ENCODE data around the gene SLC51B. TPM values are rescaled to one million over a fixed set of nuclear protein-coding genes. Genes with fewer than 3 reads are reported as not detected.

Gene SLC51B
- total RNA-seq, 2 donors from 2014 or later, result not detected

- Mint-ChIP-seq H3K36me3 (ENCODE audit: low read depth) (peaks cover 26% of the 10 kb centered on the region), H3K27me3 (ENCODE audit: insufficient read depth) (peaks cover 5% of the 10 kb centered on the region), H3K27ac (no peak overlapping the region), H3K4me3 (peak overlapping the region; percentile 78), H3K4me1 (peaks cover 14% of the 10 kb centered on the region), H3K9me3 (no peaks in the 10 kb centered on the region)
- no peak overlapping the region for H3K27ac ChIP-seq (ENCODE audit: low read depth, low read length)
- no peak overlapping the region for H3K4me3 ChIP-seq (ENCODE audit: low read length)
- H3K9me3 ChIP-seq (ENCODE audit: control insufficient read depth, low read length), result no peaks in the 10 kb centered on the region
- TF ChIP-seq CTCF (conservative IDR thresholded peaks at IDR 0.05), result no peak
- no peak for DNase-seq
- no peak overlapping the region for H3K9ac ChIP-seq (ENCODE audit: extremely low read depth, low read length, poor library complexity, severe bottlenecking)
- WGBS, 2 experiments (ENCODE audit: insufficient coverage in 1 of 2, insufficient read length in 1 of 2), result 89 to 100% methylated on average over 1 of the region's 1 CpG
- no peaks in the 10 kb centered on the region for H3K4me1 ChIP-seq (ENCODE audit: control insufficient read depth, insufficient read depth, low read length)
- H3K36me3 ChIP-seq (ENCODE audit: control insufficient read depth, insufficient read depth, low read length), result peaks cover 9% of the 10 kb centered on the region
- H3K27me3 ChIP-seq (ENCODE audit: control insufficient read depth, insufficient read depth, low read length, poor library complexity, severe bottlenecking), result no peaks in the 10 kb centered on the region
Observed at GRCh38 chr15:65027593-65027992, 17.6 kb upstream of the SLC51B start.

- Histone ChIP-seq H3K4me3 (ENCODE audit: low read length) (peak overlapping the region; percentile 92), H3K9me3 (ENCODE audit: control insufficient read depth, low read length) (no peaks in the 10 kb centered on the region), H3K27ac (ENCODE audit: low read depth, low read length) (no peak overlapping the region), H3K9ac (ENCODE audit: extremely low read depth, low read length, poor library complexity, severe bottlenecking) (peak overlapping the region; percentile 33), H3K36me3 (ENCODE audit: control insufficient read depth, insufficient read depth, low read length) (peaks cover 9% of the 10 kb centered on the region), H3K4me1 (ENCODE audit: control insufficient read depth, insufficient read depth, low read length) (no peaks in the 10 kb centered on the region), H3K27me3 (ENCODE audit: control insufficient read depth, insufficient read depth, low read length, poor library complexity, severe bottlenecking) (no peaks in the 10 kb centered on the region)
- WGBS, 2 experiments (ENCODE audit: insufficient coverage in 1 of 2, insufficient read length in 1 of 2), result 88 to 99% methylated on average over 7 to 9 of the region's 10 CpGs
- Mint-ChIP-seq H3K27ac (no peak overlapping the region), H3K9me3 (no peaks in the 10 kb centered on the region), H3K4me3 (peak overlapping the region; percentile 78), H3K36me3 (ENCODE audit: low read depth) (peaks cover 22% of the 10 kb centered on the region), H3K27me3 (ENCODE audit: insufficient read depth) (peaks cover 5% of the 10 kb centered on the region), H3K4me1 (peaks cover 16% of the 10 kb centered on the region)
- no peak for DNase-seq
- TF ChIP-seq CTCF (conservative IDR thresholded peaks at IDR 0.05), result no peak
Observed at GRCh38 chr15:65028338-65028737, 16.8 kb upstream of the SLC51B start.

GRCh38 chr15:65028921-65029735, 16.1 kb upstream of the SLC51B start, which contains the start of gene MTFMT:
MTFMT (minus strand) TSS chr15:65029639; CDS start chr15:65029613, 26 bp downstream.
- H3K4me3 Mint-ChIP-seq, result peak within 1 kb of the TSS; percentile 78
- Histone ChIP-seq H3K9me3 (ENCODE audit: control insufficient read depth, low read length) (no peaks in the 10 kb centered on the region), H3K27ac (ENCODE audit: low read depth, low read length) (no peak within 1 kb of the TSS), H3K9ac (ENCODE audit: extremely low read depth, low read length, poor library complexity, severe bottlenecking) (peak within 1 kb of the TSS; percentile 73), H3K36me3 (ENCODE audit: control insufficient read depth, insufficient read depth, low read length) (peaks cover 9% of the 10 kb centered on the region), H3K4me1 (ENCODE audit: control insufficient read depth, insufficient read depth, low read length) (no peaks in the 10 kb centered on the region), H3K4me3 (ENCODE audit: low read length) (peak within 1 kb of the TSS; percentile 92), H3K27me3 (ENCODE audit: control insufficient read depth, insufficient read depth, low read length, poor library complexity, severe bottlenecking) (no peaks in the 10 kb centered on the region)
- H3K27me3 Mint-ChIP-seq (ENCODE audit: insufficient read depth), result peaks cover 5% of the 10 kb centered on the region
- DNase-seq, result peak; percentile 97
- H3K4me1 Mint-ChIP-seq, result peaks cover 16% of the 10 kb centered on the region
- 0 to 4% methylated on average over 6 to 73 of the region's 73 CpGs for WGBS, 2 experiments (ENCODE audit: insufficient coverage in 1 of 2, insufficient read length in 1 of 2)
- H3K9me3 Mint-ChIP-seq, result no peaks in the 10 kb centered on the region
- H3K27ac Mint-ChIP-seq, result no peak within 1 kb of the TSS
- TF ChIP-seq CTCF (conservative IDR thresholded peaks at IDR 0.05), result peak; percentile 33
- H3K36me3 Mint-ChIP-seq (ENCODE audit: low read depth), result peaks cover 16% of the 10 kb centered on the region
